ENCODE measurements around the gene LRRC3C. TPM values are rescaled to one million over a fixed set of nuclear protein-coding genes. Genes with fewer than 3 reads are reported as not detected.
A peak's percentile ranks its signal among the peaks of the same experiment; 100 is the strongest.
"Not testable (repeated sequence)": the region's sequence is repeated elsewhere in the genome, so short reads cannot be mapped to it uniquely, and the experiment has no call there.

The LRRC3C gene
- not detected for polyA plus RNA-seq (ENCODE audit: insufficient read length in 4 of 4)

DNA sequence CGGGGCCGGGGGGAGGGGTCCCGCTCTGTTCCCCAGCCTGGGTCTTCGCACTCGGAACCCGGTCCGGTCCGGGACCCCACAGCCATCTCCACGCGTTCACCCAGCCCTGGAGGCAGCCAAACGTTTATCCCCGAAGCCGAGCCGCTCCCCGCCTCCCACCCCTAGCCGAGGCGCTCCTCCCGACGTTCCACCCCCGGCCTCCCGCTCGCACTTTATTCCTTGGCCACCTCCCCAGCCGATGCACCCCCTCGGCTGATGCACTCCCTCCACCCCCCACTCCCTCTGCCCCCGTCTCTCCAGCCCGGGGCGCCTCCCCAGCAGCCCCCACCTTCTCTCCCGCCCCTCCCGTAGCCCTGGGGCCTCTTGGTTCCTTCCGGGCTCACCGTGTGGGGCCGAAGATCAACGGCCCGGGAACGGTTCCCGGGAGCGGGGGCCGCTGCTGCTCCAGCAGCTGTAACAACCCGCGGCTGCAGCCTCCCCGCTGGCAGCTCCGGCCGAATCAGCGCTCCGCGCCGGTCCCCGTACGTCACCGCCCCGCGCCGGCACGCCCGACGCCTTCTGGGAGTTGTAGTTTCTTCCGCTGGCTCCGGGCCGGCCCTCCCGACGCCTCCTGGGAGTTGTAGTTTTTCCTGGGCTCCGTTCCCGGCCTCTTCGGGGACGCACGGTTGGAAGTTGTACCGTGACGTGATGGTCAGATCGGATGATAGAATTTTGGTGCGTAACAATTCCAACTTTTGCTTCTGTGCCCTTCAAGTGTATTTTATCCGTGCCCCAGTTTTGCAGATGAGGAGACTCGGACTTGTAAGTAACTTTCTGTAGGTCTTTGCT, at the start of gene LRRC3C, which contains the start of gene ORMDL3:
LRRC3C (plus strand) TSS at position 632 of the 828 bp plus-strand sequence. CDS start 13,792 bp downstream, outside the sequence.
ORMDL3 (minus strand) TSS at position 501 of the 828 bp plus-strand sequence. CDS start 3,398 bp downstream, outside the sequence.
- DNase-seq (ENCODE audit: low read depth in 4 of 4, low spot score in 3 of 4) = peak; percentile 88 to 89 (median 88)

GRCh38 chr17:39886102-39886501, 41.4 kb upstream of the LRRC3C start:
- not testable (repeated sequence) for DNase-seq (ENCODE audit: low read depth in 4 of 4, low spot score in 3 of 4)

- DNase-seq (ENCODE audit: low read depth in 4 of 4, low spot score in 3 of 4) = no peak
Measured at GRCh38 chr17:39887078-39887477, 40.5 kb upstream of the LRRC3C start.

DNA sequence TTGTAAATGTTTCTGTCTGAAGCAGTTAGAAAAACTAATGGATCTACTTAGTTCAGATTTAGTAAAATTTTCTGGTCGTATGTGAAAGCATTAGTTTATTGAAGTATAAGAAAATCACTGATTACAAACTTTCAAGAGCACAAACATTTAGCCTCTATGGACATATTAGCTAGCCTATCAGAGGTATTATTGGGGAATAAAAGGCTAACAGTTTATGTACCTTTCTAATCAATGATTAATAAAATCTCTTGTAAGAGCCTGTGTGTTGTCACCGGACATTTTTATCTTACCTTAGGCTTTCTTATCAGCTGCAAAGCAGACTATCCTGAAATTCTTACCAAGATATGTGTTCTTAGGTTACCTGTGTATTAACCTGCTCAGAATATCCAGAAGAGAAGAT, 38.3 kb upstream of the LRRC3C start:
- no peak for DNase-seq (ENCODE audit: low read depth in 4 of 4, low spot score in 3 of 4)

DNA sequence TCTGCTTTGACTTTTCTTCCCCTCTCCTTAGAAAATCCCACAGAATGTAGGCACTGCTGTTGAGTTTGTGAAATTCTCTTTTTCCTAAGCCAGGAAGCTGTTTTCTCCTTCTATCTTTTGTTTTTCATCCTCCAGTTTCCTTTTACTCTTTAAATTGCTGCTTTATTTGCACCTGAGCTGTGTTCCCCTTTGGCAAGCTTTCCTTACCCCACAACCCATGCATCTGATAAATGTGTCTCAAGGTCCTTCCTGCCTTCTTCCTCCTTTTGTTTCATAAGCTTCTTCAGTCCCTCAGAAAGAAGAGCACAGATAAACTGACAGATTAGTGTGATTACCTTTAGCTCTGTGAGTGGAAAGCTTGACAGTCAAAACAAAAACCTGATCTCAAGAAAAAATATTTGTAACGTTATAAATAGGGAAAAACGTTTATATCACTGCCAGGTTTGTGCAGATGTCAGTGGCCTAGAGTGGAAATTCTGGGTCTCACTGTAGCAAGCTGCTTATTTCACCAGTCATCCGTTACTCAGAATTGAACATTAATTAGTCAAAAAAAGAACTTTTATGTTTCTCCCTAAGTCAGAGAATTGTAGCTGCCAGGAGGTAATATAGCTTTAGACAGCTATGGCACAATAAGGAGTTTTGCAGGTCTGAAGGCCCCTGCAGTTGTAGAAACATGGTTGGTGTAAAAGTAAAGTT, 32.7 kb upstream of the LRRC3C start:
- no peak for DNase-seq (ENCODE audit: low read depth in 4 of 4, low spot score in 3 of 4)

- no peak for DNase-seq (ENCODE audit: low read depth in 4 of 4, low spot score in 3 of 4)
Measured at GRCh38 chr17:39898088-39898487, 29.4 kb upstream of the LRRC3C start.

DNA sequence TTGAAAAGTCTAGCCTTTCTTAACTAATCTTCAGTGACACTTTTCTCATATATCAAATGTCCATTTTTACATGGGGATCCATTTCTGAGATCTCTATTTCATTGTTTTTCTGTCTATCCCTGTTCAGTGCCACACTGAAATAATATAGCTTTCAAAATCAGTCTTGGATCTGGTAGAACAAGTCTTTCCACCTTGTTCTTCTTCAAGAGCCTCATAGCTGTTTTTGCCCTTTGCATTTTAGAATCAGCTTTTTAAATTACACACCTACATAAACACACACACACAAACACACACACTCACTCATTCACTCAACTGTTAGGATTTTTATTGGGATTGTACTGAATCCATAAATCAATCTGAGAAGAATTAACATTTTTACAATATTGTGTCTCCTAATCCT, 28.3 kb upstream of the LRRC3C start:
- DNase-seq (ENCODE audit: low read depth in 4 of 4, low spot score in 3 of 4) = no peak

DNA sequence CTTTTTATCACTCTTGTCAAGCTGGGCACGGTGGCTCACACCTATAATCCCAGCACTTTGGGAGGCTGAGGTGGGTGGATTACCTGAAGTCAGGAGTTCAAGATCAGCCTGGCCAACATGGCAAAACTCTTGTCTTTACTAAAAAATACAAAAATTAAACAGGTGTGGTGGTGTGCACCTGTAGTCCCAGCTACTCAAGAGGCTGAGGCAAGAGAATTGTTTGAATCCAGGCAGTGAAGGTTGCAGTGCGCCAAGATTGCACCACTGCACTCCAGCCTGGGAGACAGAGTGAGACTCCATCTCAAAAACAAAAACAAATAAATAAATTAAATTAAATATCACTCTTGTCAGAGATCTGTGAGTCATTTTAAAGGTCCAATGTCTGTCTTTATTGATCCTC, 25.5 kb upstream of the LRRC3C start:
- DNase-seq (ENCODE audit: low read depth in 4 of 4, low spot score in 3 of 4) = not testable (repeated sequence)

GRCh38 chr17:39903158-39903884, 24.2 kb upstream of the LRRC3C start:
- no peak for DNase-seq (ENCODE audit: low read depth in 4 of 4, low spot score in 3 of 4)

DNA sequence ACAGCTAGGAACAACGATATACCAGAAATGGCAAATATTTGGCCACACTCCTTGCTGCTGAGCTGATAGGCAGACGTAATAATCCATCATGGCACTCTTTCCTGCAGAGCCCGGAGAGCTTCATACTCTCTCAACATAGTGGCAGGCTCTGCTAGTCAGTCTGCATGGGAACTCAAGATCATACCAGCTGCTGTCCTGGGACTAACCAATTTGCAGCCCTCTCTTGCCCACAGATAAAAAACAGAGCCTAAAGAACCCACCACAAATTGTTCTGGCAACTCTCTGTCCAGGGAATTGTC, 22.6 kb upstream of the LRRC3C start:
- DNase-seq (ENCODE audit: low read depth in 4 of 4, low spot score in 3 of 4) = no peak

DNA sequence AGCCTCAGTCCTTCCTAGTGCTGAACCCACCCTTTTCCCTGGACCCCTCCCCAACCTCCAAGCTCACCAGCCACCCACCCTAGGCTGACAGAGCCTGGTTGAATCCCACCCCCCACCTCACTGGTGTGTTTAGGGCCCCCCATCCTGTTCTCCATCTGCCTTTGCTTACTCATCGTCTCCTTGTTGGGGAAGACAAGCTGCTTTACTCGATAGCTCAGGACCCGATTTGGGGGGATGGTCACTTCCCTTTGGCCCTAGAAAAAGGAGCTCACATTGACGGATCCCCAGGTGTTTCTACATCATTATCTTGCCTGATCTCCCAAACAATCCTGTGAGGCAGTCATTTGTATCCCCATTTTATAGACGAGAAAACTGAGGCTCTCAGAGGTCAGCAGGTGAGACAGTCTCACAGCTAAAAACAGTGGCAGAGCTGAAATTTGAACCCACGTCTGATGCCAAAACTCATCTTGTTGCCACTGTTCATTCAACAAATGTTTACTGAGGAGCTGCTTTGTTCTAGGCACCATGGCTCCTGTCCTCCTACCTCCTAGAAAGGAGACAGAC, 18.7 kb upstream of the LRRC3C start:
- DNase-seq (ENCODE audit: low read depth in 4 of 4, low spot score in 3 of 4) = no peak

DNA sequence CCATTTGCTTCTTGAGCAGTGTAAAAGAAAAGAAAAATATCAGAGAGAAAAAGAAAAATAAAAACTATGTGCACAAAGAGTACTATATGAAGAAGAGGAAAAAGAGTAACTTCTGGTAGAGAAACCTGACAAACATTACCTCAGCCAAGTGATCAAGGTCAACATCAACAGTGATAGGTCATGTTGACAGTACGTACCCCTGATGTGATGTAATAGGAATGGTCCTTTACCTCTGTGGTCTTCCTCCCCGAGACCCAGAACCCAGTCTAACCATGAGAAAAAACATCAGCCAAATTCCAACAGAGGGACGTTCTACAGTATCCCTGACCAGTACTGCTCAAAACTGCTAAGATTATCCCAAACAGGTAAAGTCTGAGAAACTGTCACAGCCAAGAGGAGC, 13.5 kb upstream of the LRRC3C start:
- no peak for DNase-seq (ENCODE audit: low read depth in 4 of 4, low spot score in 3 of 4)

- DNase-seq (ENCODE audit: low read depth in 4 of 4, low spot score in 3 of 4) = no peak
Measured at GRCh38 chr17:39915559-39915958, 12.0 kb upstream of the LRRC3C start.

- DNase-seq (ENCODE audit: low read depth in 4 of 4, low spot score in 3 of 4) = no peak
Measured at GRCh38 chr17:39916918-39917317, 10.6 kb upstream of the LRRC3C start.

GRCh38 chr17:39919087-39919683, 8.3 kb upstream of the LRRC3C start:
- no peak for DNase-seq (ENCODE audit: low read depth in 4 of 4, low spot score in 3 of 4)

DNA sequence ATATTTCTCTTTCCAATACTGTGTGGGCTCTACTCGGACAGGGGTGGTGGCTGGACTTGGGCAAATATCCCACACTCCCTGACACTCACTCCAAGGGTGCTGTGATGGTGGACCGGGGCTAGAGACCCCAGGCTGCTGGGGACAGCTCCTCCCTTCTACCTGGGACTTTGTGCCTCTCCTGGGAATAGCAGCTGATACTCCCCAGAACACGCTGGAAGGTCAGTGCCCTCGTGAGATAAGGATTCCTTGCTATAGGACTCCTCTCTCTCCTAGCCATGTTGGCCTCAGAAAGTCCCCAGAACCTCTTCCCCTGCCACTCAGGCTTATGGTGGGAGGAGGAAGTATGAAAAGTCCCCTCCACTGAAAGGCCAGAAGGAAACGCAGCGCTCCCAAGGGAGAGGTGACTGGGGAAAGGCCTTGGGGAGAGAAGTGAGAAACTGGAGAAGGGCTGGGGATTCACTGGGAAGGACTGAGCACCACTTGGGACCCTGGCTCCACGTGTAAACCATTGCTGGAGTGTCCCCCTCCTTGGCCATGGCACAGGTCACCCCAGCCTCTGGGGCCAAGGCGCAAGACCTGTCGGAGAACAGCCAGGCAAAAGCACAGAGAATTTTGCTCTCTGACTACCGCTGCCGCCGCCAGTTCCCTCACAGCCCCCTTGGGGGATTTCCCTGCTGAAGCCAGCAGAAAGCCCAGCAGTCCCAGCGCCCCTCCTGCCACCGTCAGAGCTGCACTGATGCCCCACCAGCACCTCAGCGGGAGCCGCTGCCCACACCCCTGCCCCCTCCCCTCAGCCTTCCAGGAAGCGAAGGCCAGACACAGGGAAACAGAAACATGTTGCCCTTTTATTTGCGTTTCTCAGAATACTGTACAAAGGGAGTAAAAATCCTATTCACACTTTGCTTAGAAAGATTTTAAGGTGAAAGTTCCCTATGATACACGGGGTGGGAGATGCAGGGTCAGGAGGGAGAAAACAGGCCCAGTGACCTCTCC, 7.0 kb upstream of the LRRC3C start:
- no peak for DNase-seq (ENCODE audit: low read depth in 4 of 4, low spot score in 3 of 4)

- DNase-seq (ENCODE audit: low read depth in 4 of 4, low spot score in 3 of 4) = no peak
Measured at GRCh38 chr17:39921323-39921722, 6.2 kb upstream of the LRRC3C start.

DNA sequence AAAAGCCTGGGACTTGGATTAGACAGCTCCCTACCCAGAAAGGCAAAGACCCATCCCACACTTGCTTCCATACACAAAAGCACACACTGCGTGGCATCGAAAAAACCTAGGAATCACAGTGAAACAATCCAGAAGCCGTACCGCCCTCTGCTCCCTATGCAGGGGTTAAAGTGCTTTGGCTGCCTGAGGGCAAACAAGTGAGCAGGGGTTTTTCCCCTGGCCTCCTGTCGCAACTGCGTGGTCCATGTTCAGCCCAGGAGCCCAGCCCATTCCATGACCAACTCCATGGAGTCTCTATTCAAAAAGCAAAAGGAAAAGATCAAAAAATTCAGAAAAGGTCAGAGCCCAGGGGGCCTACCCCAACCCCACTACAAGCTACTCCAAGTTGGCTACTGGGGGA, 5.5 kb upstream of the LRRC3C start:
- no peak for DNase-seq (ENCODE audit: low read depth in 4 of 4, low spot score in 3 of 4)

- no peak for DNase-seq (ENCODE audit: low read depth in 4 of 4, low spot score in 3 of 4)
Measured at GRCh38 chr17:39923230-39923629, 4.3 kb upstream of the LRRC3C start.

Measured in left renal pelvis (tissue), 4 donors.